ENCODE data around the gene EHMT1.

- TF ChIP-seq CTCF (IDR thresholded peaks at IDR 0.05) (no peak), POLR2A (IDR thresholded peaks at IDR 0.05) (no peak)
Measured at GRCh38 chr9:137593176-137593575, 25.6 kb upstream of the EHMT1 start.

Measured in right lobe of liver (tissue), 4 donors.